ENCODE results near the gene ADRA2C. TPM values are rescaled to one million over a fixed set of nuclear protein-coding genes. Genes with fewer than 3 reads are reported as not detected.

The ADRA2C gene
- total and polyA plus RNA-seq, 2 experiments from 2014 or later, result 6.3 to 7.7 TPM

DNA sequence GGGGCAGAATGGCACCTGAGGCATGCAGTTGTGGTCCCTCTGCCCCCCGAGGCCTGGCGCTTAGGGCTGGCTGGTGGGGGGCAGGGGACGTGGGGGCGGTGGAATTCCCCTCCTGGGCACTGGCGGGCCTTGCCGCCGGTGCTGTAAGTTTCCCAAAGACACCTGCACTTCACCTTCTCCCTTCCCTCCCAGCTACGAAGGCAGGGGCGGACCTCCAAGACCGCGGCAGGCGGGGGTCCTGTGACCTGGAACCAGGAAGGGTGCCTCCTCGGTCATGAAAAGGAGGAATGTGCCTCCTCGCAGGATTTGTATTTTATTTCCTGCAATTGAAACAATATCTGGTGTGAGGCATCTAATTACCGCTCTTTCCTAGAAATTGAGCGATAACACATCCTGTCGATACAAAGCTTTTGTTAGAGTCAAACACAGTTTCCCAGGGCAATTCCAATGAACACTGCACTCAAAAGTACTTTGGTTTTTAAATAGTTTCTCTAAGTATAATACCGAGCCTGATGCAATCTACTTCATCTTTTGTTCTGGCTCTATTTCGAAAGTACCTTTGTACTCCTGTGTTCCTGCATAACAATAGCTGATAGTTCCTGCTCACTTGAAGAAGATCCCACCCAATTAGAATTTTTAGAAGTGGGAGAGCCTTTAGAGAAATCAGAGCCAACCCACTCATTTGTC, 12.3 kb upstream of the ADRA2C start:
- Histone ChIP-seq H3K79me2 (no peaks in the 10 kb centered on the region), H3K27ac (no peak overlapping the region), H3K4me1 (ENCODE audit: insufficient read depth) (no peaks in the 10 kb centered on the region), H3K27me3 (peaks cover 4% of the 10 kb centered on the region), H3K36me3 (replicated peaks; ENCODE audit: insufficient read depth, low read depth) (no peaks in the 10 kb centered on the region), H3K4me3 (no peak overlapping the region), H3K9me2 (replicated peaks; ENCODE audit: insufficient read depth) (no peaks in the 10 kb centered on the region), H2AFZ (no peak overlapping the region), H3K4me2 (no peak overlapping the region), H4K20me1 (ENCODE audit: insufficient read depth, poor library complexity, severe bottlenecking) (no peaks in the 10 kb centered on the region), H3K9me3 (ENCODE audit: low read depth) (no peaks in the 10 kb centered on the region)
- 54% methylated on average over 15 of the region's 19 CpGs for WGBS (ENCODE audit: low lambda C conversion rate, missing lambda C conversion rate)
- DNase-seq (ENCODE audit: low spot score), result no peak
- no peak for TF ChIP-seq CTCF (IDR thresholded peaks at IDR 0.05; ENCODE audit: poor library complexity)
- no peak for TF ChIP-seq EZH2phosphoT487 (IDR thresholded peaks at IDR 0.05; ENCODE audit: low read depth, severe bottlenecking, unreplicated experiment)
- no peak for TF ChIP-seq EZH2 (IDR thresholded peaks at IDR 0.05; ENCODE audit: borderline replicate concordance)

DNA sequence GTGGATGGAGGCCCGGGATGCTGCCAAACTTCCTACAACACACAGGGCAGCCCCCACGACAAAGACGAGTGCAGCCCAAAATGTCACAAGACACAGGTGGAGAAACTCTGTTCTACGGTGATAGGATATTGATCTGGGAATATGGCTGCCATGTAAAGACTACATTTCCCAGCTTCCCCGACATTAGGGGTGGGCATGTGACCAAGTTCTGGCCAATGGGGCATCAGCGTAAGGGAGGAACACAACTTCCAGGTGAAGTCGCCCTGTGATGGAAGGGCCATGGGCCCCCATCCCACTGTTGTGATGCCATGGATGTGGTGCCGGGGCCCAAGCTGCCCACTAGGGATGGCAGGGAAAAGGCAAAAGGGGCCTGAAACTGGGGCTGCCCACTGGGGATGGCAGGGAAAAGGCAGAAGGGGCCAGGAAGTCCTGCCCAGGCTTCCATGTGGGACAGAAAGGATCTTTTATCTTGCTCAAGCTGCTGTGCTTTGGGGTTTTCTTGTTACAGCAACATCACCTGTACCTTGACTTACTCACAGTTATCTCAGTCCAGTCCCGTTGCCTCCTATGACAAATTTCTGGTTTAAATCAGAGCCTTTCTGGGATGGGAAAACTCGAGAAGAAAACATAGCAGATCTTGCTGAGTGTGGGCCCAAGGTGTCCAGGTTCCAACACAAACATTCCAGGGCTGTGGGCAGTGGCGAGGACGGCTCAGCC, 9.7 kb upstream of the ADRA2C start:
- H3K9me3 ChIP-seq (ENCODE audit: low read depth), result no peaks in the 10 kb centered on the region
- no peaks in the 10 kb centered on the region for H3K36me3 ChIP-seq (replicated peaks; ENCODE audit: insufficient read depth, low read depth)
- 88% methylated on average over 12 of the region's 12 CpGs for WGBS (ENCODE audit: low lambda C conversion rate, missing lambda C conversion rate)

DNA sequence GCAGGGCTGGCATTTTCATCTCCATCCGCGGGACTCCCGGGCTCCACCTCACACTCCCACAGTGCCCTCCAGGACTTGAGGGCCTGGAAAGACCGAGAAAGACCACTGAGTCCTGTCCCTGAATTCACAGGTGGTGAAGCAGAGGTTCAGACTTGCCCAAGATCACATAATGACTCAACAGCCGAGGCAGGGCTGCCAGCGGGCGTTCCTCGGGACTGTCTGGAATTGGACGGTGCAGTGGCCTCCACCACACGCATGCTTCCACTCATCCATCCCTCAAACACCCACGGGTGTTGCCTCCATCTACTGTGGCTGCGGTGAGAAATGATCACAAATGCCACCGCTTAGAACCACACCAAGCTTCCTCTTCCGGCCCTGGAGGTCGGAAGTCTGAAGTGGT, 6.9 kb upstream of the ADRA2C start:
- H2AFZ ChIP-seq, result no peak overlapping the region
- DNase-seq (ENCODE audit: low spot score), result no peak
- H3K4me3 ChIP-seq, result no peak overlapping the region
- H3K4me2 ChIP-seq, result no peak overlapping the region
- H3K27me3 ChIP-seq, result peaks cover 7% of the 10 kb centered on the region
- H3K27ac ChIP-seq, result no peak overlapping the region
- no peaks in the 10 kb centered on the region for H3K36me3 ChIP-seq (replicated peaks; ENCODE audit: insufficient read depth, low read depth)
- no peaks in the 10 kb centered on the region for H3K9me3 ChIP-seq (ENCODE audit: low read depth)
- 97% methylated on average over 14 of the region's 15 CpGs for WGBS (ENCODE audit: low lambda C conversion rate, missing lambda C conversion rate)
- no peak for TF ChIP-seq EZH2phosphoT487 (IDR thresholded peaks at IDR 0.05; ENCODE audit: low read depth, severe bottlenecking, unreplicated experiment)
- TF ChIP-seq EZH2 (IDR thresholded peaks at IDR 0.05; ENCODE audit: borderline replicate concordance), result no peak
- TF ChIP-seq CTCF (IDR thresholded peaks at IDR 0.05; ENCODE audit: poor library complexity), result no peak
- H3K9me2 ChIP-seq (replicated peaks; ENCODE audit: insufficient read depth), result no peaks in the 10 kb centered on the region
- no peaks in the 10 kb centered on the region for H3K79me2 ChIP-seq
- H3K4me1 ChIP-seq (ENCODE audit: insufficient read depth), result no peaks in the 10 kb centered on the region
- H4K20me1 ChIP-seq (ENCODE audit: insufficient read depth, poor library complexity, severe bottlenecking), result no peaks in the 10 kb centered on the region

More for the DNA sequence above, 9.7 kb upstream of the ADRA2C start:
- Histone ChIP-seq H2AFZ (no peak overlapping the region), H3K27ac (no peak overlapping the region), H3K27me3 (no peaks in the 10 kb centered on the region), H3K79me2 (no peaks in the 10 kb centered on the region), H3K9me2 (replicated peaks; ENCODE audit: insufficient read depth) (no peaks in the 10 kb centered on the region), H3K4me3 (no peak overlapping the region), H3K4me2 (no peak overlapping the region), H3K4me1 (ENCODE audit: insufficient read depth) (no peaks in the 10 kb centered on the region), H4K20me1 (ENCODE audit: insufficient read depth, poor library complexity, severe bottlenecking) (no peaks in the 10 kb centered on the region)
- DNase-seq (ENCODE audit: low spot score), result no peak
- TF ChIP-seq EZH2phosphoT487 (IDR thresholded peaks at IDR 0.05; ENCODE audit: low read depth, severe bottlenecking, unreplicated experiment) (no peak), EZH2 (IDR thresholded peaks at IDR 0.05; ENCODE audit: borderline replicate concordance) (no peak), CTCF (IDR thresholded peaks at IDR 0.05; ENCODE audit: poor library complexity) (no peak)

Measured in hepatocyte (in vitro differentiated cells).